Bronchial epithelial cell (primary cell): Measurements from ENCODE around the gene C15orf61. TPM values are rescaled to one million over a fixed set of nuclear protein-coding genes. Genes with fewer than 3 reads are reported as not detected.

Source experiments
- DNase-seq: peaks from one replicate; pipeline ENCODE4 v3.0.0-alpha.2; 2010; ENCODE audit warnings: low read depth
- FAIRE-seq: peaks from 2 replicates; lab custom pipeline; 2011; peaks lifted over from hg19 to GRCh38; lab: Jason Lieb, UNC
- H3K27me3 ChIP-seq: 2 replicates; pipeline ENCODE4 v1.5.1; 2011; ENCODE audit warnings: low read length; ENCODE audit not compliant: control insufficient read depth, insufficient read depth
- H3K36me3 ChIP-seq: 2 replicates; pipeline ENCODE4 v1.5.1; 2011; ENCODE audit warnings: low read length; ENCODE audit not compliant: control insufficient read depth, insufficient read depth
- H3K4me3 ChIP-seq: 2 replicates; pipeline ENCODE4 v1.5.1; 2011; ENCODE audit warnings: mild to moderate bottlenecking, low read depth, low read length, control low read depth
- total RNA-seq: library from RNA; depleted of rRNA; stranded (reverse); fragments of >200 nt; gene quantifications from 2 replicates; pipeline ENCODE4 v1.2.1, GENCODE V29; 2014
- TF ChIP-seq, protein P1 (sequence below): IDR thresholded peaks from 2 replicates; pipeline ENCODE4 v1.5.1; 2011; ENCODE audit warnings: mild to moderate bottlenecking, moderate library complexity, low read length, control low read depth, inconsistent platforms; ENCODE audit not compliant: insufficient read depth, severe bottlenecking

The C15orf61 gene
- total RNA-seq, 1 donor from 2014 or later, result 2.1 TPM

DNA sequence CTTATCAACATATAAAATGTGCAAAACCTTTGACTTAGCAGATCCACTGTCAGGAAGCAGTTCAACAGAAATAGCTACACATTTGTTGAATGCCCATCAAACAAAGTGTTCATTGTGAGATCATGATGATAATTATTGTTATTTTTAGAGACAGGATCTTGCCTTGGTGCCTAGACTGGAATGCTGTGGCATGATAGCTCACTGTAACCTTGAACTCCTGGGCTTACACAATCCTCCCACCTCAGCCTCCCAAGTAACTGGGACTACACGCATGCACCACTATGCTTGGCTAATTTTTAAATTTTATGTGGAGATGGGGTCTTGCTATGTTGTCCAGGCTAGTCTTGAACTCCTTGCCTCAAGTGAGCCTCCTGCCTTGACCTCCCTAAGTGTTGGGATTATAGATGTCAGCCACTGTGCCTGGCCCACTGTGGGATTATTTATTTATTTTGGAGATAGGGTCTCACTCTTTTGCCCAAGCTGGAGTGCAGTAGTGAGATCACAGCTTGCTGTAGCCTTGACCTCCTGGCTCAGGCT is 30.3 kb downstream of the C15orf61 start:
- Histone ChIP-seq H3K36me3 (peaks cover under 1% of the 10 kb centered on the region), H3K4me3 (no peak overlapping the region), H3K27me3 (no peaks in the 10 kb centered on the region)
- DNase-seq (no peak), FAIRE-seq (no peak)
- TF ChIP-seq, protein P1, sequence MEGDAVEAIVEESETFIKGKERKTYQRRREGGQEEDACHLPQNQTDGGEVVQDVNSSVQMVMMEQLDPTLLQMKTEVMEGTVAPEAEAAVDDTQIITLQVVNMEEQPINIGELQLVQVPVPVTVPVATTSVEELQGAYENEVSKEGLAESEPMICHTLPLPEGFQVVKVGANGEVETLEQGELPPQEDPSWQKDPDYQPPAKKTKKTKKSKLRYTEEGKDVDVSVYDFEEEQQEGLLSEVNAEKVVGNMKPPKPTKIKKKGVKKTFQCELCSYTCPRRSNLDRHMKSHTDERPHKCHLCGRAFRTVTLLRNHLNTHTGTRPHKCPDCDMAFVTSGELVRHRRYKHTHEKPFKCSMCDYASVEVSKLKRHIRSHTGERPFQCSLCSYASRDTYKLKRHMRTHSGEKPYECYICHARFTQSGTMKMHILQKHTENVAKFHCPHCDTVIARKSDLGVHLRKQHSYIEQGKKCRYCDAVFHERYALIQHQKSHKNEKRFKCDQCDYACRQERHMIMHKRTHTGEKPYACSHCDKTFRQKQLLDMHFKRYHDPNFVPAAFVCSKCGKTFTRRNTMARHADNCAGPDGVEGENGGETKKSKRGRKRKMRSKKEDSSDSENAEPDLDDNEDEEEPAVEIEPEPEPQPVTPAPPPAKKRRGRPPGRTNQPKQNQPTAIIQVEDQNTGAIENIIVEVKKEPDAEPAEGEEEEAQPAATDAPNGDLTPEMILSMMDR, result no peak

DNA sequence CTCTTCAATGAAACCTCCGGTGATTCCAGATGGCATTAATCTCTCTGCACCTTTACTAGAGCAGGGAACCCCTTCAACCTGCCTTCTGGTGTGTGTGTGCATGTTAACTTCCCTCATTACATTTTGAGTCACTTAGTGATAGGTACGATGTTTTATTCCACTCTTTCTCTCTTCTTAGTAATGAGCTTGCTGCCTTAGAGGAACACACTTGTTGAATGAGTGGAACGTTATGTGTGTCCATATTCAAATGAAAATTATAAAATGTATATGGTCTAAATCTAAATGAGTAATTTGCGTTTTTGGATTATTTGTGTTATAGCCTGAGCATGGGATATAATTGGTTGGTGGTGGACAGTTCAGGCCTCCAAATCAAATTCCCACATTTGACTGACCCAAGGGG is 33.6 kb downstream of the C15orf61 start:
- no peak for FAIRE-seq

DNA sequence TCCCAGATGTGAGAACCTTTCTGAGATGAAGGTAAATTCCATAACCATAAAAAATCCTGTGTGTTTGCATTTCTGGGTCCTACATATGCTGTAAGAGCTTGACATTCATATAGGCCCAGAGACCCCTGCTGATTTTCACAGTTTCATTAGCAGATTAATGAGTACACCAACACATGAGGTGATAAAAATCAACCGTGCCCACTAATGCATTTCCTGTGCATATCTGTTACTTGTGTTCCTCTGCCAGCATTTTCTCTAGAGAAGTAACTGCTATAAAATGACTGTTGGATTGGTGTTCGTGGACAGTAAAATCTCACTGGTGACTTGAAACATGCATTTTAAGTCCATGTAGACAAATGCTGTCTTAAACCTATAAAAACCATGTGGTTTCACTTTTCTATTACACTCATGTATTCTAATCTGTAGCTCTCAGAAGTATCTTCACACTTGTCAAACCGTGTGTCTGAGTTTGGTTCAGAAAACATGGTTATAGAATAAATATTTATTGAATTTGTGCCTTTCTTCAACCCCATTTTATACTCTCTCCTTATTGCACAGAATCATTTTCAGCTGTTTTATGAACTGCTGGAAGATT is 36.1 kb downstream of the C15orf61 start:
- TF ChIP-seq, protein P1, result no peak
- H3K4me3 ChIP-seq, result no peak overlapping the region
- FAIRE-seq (no peak), DNase-seq (no peak)
- H3K36me3 ChIP-seq, result no peaks in the 10 kb centered on the region
- H3K27me3 ChIP-seq, result no peaks in the 10 kb centered on the region

More for the DNA sequence above, 33.6 kb downstream of the C15orf61 start:
- no peak for DNase-seq
- no peaks in the 10 kb centered on the region for H3K27me3 ChIP-seq
- no peak overlapping the region for H3K4me3 ChIP-seq
- no peaks in the 10 kb centered on the region for H3K36me3 ChIP-seq
- TF ChIP-seq, protein P1, result no peak

GRCh38 chr15:67558502-67558901 is 37.6 kb downstream of the C15orf61 start:
- Histone ChIP-seq H3K36me3 (no peaks in the 10 kb centered on the region), H3K27me3 (no peaks in the 10 kb centered on the region), H3K4me3 (no peak overlapping the region)
- no peak for FAIRE-seq
- TF ChIP-seq, protein P1, result no peak
- no peak for DNase-seq

GRCh38 chr15:67559158-67559557 is 38.2 kb downstream of the C15orf61 start:
- H3K4me3 ChIP-seq, result no peak overlapping the region
- no peaks in the 10 kb centered on the region for H3K27me3 ChIP-seq
- DNase-seq, result no peak
- TF ChIP-seq, protein P1, result no peak
- FAIRE-seq, result no peak
- no peaks in the 10 kb centered on the region for H3K36me3 ChIP-seq

GRCh38 chr15:67559576-67559975 is 38.6 kb downstream of the C15orf61 start:
- Histone ChIP-seq H3K4me3 (no peak overlapping the region), H3K36me3 (no peaks in the 10 kb centered on the region), H3K27me3 (no peaks in the 10 kb centered on the region)
- TF ChIP-seq, protein P1, result no peak
- FAIRE-seq (no peak), DNase-seq (no peak)
